Activated CD8-positive, alpha-beta memory T cell treated with anti-CD3 and anti-CD28 coated beads for 36 hours (primary cell): Measurements from ENCODE around the gene SRPK2. TPM values are rescaled to one million over a fixed set of nuclear protein-coding genes. Genes with fewer than 3 reads are reported as not detected.
"Not testable (repeated sequence)": the region's sequence is repeated elsewhere in the genome, so short reads cannot be mapped to it uniquely, and the experiment has no call there.

Source experiments
- CTCF ChIA-PET: fragments of 350-600 bp; sonication (Branson Sonifier 250); formaldehyde crosslinking; loops from one replicate; lab custom pipeline; 2021; ENCODE audit warnings: antibody characterized with exemption; lab: Charles Lee
- POLR2A ChIA-PET: fragments of 350-600 bp; sonication (Branson Sonifier 250); formaldehyde crosslinking; loops from one replicate; lab custom pipeline; 2021; ENCODE audit warnings: antibody characterized with exemption; lab: Charles Lee
- total RNA-seq, 2 experiments: library from RNA; stranded (reverse); gene quantifications; one replicate each; pipeline ENCODE4 v1.2.3, GENCODE V29; 2021

The SRPK2 gene
- total RNA-seq, 2 experiments from 2014 or later = 38.8 to 43.9 TPM

GRCh38 chr7:105284014-105284413, 104.7 kb downstream of the SRPK2 start:
- POLR2A ChIA-PET = no interaction called here
- CTCF ChIA-PET = no interaction called here

- POLR2A ChIA-PET = interaction anchor here (0.6 to 0.9 kb wide), 2 partner anchors 12 to 66 kb away, joined by 3 to 6 read pairs; no protein-coding TSS in a partner anchor
- CTCF ChIA-PET = no interaction called here
Measured at GRCh38 chr7:105281966-105282365, 106.8 kb downstream of the SRPK2 start.

GRCh38 chr7:105279688-105280007, 109.1 kb downstream of the SRPK2 start:
- POLR2A ChIA-PET = no interaction called here
- CTCF ChIA-PET = interaction anchor here (0.8 kb wide), 1 partner anchor 138 kb away, joined by 4 read pairs; no protein-coding TSS in a partner anchor

- ChIA-PET CTCF (interaction anchor here (0.8 kb wide), 1 partner anchor 138 kb away, joined by 4 read pairs; no protein-coding TSS in a partner anchor), POLR2A (no interaction called here)
Measured at GRCh38 chr7:105278973-105279687, 109.6 kb downstream of the SRPK2 start.

GRCh38 chr7:105278565-105278964, 110.2 kb downstream of the SRPK2 start:
- POLR2A ChIA-PET = no interaction called here
- CTCF ChIA-PET = no interaction called here

GRCh38 chr7:105277341-105277740, 111.4 kb downstream of the SRPK2 start:
- POLR2A ChIA-PET = no interaction called here
- CTCF ChIA-PET = no interaction called here

- POLR2A ChIA-PET = interaction anchor here (0.5 to 0.8 kb wide), 2 partner anchors 12 to 89 kb away, joined by 3 to 6 read pairs; no protein-coding TSS in a partner anchor
- CTCF ChIA-PET = no interaction called here
Measured at GRCh38 chr7:105270117-105270516, 118.6 kb downstream of the SRPK2 start.

GRCh38 chr7:105269397-105269796, 119.3 kb downstream of the SRPK2 start:
- ChIA-PET POLR2A (interaction anchor here (0.5 kb wide), 1 partner anchor 89 kb away, joined by 3 read pairs; no protein-coding TSS in a partner anchor), CTCF (no interaction called here)

GRCh38 chr7:105268511-105269392, 120.0 kb downstream of the SRPK2 start:
- ChIA-PET CTCF (no interaction called here), POLR2A (no interaction called here)

- ChIA-PET CTCF (no interaction called here), POLR2A (interaction anchor here (0.6 kb wide), 1 partner anchor 63 kb away, joined by 6 read pairs; no protein-coding TSS in a partner anchor)
Measured at GRCh38 chr7:105268056-105268455, 120.7 kb downstream of the SRPK2 start.

- CTCF ChIA-PET = interaction anchor here (0.8 to 0.9 kb wide), 2 partner anchors 65 to 163 kb away, joined by 3 read pairs; no protein-coding TSS in a partner anchor
- POLR2A ChIA-PET = interaction anchor here (0.5 to 0.6 kb wide), 2 partner anchors 62 kb away, joined by 6 to 7 read pairs; no protein-coding TSS in a partner anchor
Measured at GRCh38 chr7:105267244-105267643, 121.5 kb downstream of the SRPK2 start.

GRCh38 chr7:105264707-105265106, 124.0 kb downstream of the SRPK2 start:
- POLR2A ChIA-PET = no interaction called here
- CTCF ChIA-PET = no interaction called here

GRCh38 chr7:105261689-105262088, 127.0 kb downstream of the SRPK2 start:
- CTCF ChIA-PET = interaction anchor here (0.6 to 1.2 kb wide), 2 partner anchors 42 to 130 kb away, joined by 3 read pairs; no protein-coding TSS in a partner anchor

GRCh38 chr7:105260201-105260871, 128.4 kb downstream of the SRPK2 start:
- POLR2A ChIA-PET, CTCF ChIA-PET: not testable (repeated sequence)

More at GRCh38 chr7:105261689-105262088, 127.0 kb downstream of the SRPK2 start:
- POLR2A ChIA-PET = no interaction called here

- POLR2A ChIA-PET, CTCF ChIA-PET: not testable (repeated sequence)
Measured at GRCh38 chr7:105258919-105259318, 129.8 kb downstream of the SRPK2 start.

- POLR2A ChIA-PET = no interaction called here
- CTCF ChIA-PET = no interaction called here
Measured at GRCh38 chr7:105257338-105257737, 131.4 kb downstream of the SRPK2 start.

GRCh38 chr7:105256761-105257231, 131.9 kb downstream of the SRPK2 start:
- CTCF ChIA-PET = no interaction called here
- POLR2A ChIA-PET = no interaction called here

- POLR2A ChIA-PET = no interaction called here
- CTCF ChIA-PET = no interaction called here
Measured at GRCh38 chr7:105250706-105251105, 138.0 kb downstream of the SRPK2 start.

GRCh38 chr7:105250239-105250638, 138.5 kb downstream of the SRPK2 start:
- POLR2A ChIA-PET = no interaction called here
- CTCF ChIA-PET = no interaction called here
